Duodenal mucosa (tissue), 2 donors: Measurements from ENCODE around the gene ZKSCAN8.

ENCODE experiments used
- H3K27ac ChIP-seq: one replicate; pipeline ENCODE4 v1.7.0; 2013; ENCODE audit warnings: low read depth, low read length
- H3K27me3 ChIP-seq, 2 donors: one replicate each; pipeline ENCODE4 v1.7.0; 2013; ENCODE audit warnings: low read length in 2 of 2, control low read depth in 1 of 2; ENCODE audit not compliant: insufficient read depth in 2 of 2, control insufficient read depth in 1 of 2
- H3K36me3 ChIP-seq, 2 donors: one replicate each; pipeline ENCODE4 v1.7.0; 2013; ENCODE audit warnings: low read length in 2 of 2, control low read depth in 1 of 2; ENCODE audit not compliant: insufficient read depth in 2 of 2, control insufficient read depth in 1 of 2
- H3K4me1 ChIP-seq, 2 donors: one replicate each; pipeline ENCODE4 v1.7.0; 2013; ENCODE audit warnings: low read length in 2 of 2, control low read depth in 1 of 2; ENCODE audit not compliant: insufficient read depth in 2 of 2, control insufficient read depth in 1 of 2
- H3K4me3 ChIP-seq, 2 donors: one replicate each; pipeline ENCODE4 v1.7.0; 2013; ENCODE audit warnings: low read length in 2 of 2, low read depth in 1 of 2
- H3K9ac ChIP-seq, 2 donors: one replicate each; pipeline ENCODE4 v1.7.0; 2013; ENCODE audit warnings: low read length in 2 of 2, low read depth in 1 of 2
- H3K9me3 ChIP-seq, 2 donors: one replicate each; pipeline ENCODE4 v1.7.0; 2013; ENCODE audit warnings: low read length in 2 of 2, control low read depth in 1 of 2; ENCODE audit not compliant: control insufficient read depth in 1 of 2

ZKSCAN8 gene

GRCh38 chr6:28160233-28160632, 18.6 kb downstream of the ZKSCAN8 start:
- H3K4me1 ChIP-seq, result peaks cover 0 to 6% of the 10 kb centered on the region in 2 donors
- no peak overlapping the region for H3K4me3 ChIP-seq
- no peak overlapping the region for H3K9ac ChIP-seq
- H3K36me3 ChIP-seq, result peaks cover under 1 to 4% of the 10 kb centered on the region in 2 donors
- H3K27ac ChIP-seq, result no peak overlapping the region
- no peaks in the 10 kb centered on the region for H3K9me3 ChIP-seq
- H3K27me3 ChIP-seq, result no peaks in the 10 kb centered on the region

GRCh38 chr6:28161410-28162079, 19.9 kb downstream of the ZKSCAN8 start:
- Histone ChIP-seq H3K9ac (peak overlapping the region in 1 of 2 donors; percentile 53), H3K36me3 (peaks cover 0 to 3% of the 10 kb centered on the region in 2 donors), H3K4me1 (peaks cover 0 to 6% of the 10 kb centered on the region in 2 donors), H3K27ac (no peak overlapping the region), H3K9me3 (no peaks in the 10 kb centered on the region), H3K4me3 (peak overlapping the region; percentile 82 to 90), H3K27me3 (no peaks in the 10 kb centered on the region)

GRCh38 chr6:28165563-28165962, 23.9 kb downstream of the ZKSCAN8 start:
- Histone ChIP-seq H3K27me3 (no peaks in the 10 kb centered on the region), H3K36me3 (no peaks in the 10 kb centered on the region)

DNA sequence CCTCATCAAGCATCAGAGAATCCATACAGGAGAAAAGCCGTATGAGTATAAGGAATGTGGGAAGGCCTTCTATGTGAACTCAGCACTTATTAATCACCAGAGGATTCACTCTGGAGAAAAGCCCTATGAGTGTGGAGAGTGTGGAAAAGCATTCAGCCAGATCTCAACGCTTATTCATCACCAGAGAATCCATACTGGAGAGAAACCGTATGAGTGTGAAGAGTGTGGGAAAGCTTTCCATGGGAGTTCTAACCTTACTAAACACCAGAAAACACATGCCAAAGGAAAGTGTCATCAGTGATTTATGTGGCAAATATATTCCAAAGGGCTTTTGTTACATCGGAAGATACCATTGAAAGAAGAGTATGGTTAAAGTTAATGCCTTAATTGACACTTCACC, 25.4 kb downstream of the ZKSCAN8 start:
- H3K27ac ChIP-seq, result no peak overlapping the region
- no peaks in the 10 kb centered on the region for H3K9me3 ChIP-seq
- H3K9ac ChIP-seq, result no peak overlapping the region
- H3K27me3 ChIP-seq, result no peaks in the 10 kb centered on the region
- peaks cover 0 to 3% of the 10 kb centered on the region in 2 donors for H3K4me1 ChIP-seq
- no peaks in the 10 kb centered on the region for H3K36me3 ChIP-seq
- H3K4me3 ChIP-seq, result no peak overlapping the region

More at GRCh38 chr6:28165563-28165962, 23.9 kb downstream of the ZKSCAN8 start:
- H3K4me1 ChIP-seq, result peaks cover 0 to 6% of the 10 kb centered on the region in 2 donors
- no peak overlapping the region for H3K4me3 ChIP-seq
- H3K9ac ChIP-seq, result no peak overlapping the region
- H3K9me3 ChIP-seq, result no peaks in the 10 kb centered on the region
- no peak overlapping the region for H3K27ac ChIP-seq

GRCh38 chr6:28167926-28168325, 26.2 kb downstream of the ZKSCAN8 start:
- H3K9me3 ChIP-seq, result no peaks in the 10 kb centered on the region
- no peaks in the 10 kb centered on the region for H3K4me1 ChIP-seq
- no peaks in the 10 kb centered on the region for H3K27me3 ChIP-seq
- no peak overlapping the region for H3K4me3 ChIP-seq
- no peaks in the 10 kb centered on the region for H3K36me3 ChIP-seq
- H3K9ac ChIP-seq, result no peak overlapping the region
- no peak overlapping the region for H3K27ac ChIP-seq

GRCh38 chr6:28171271-28171670, 29.6 kb downstream of the ZKSCAN8 start:
- Histone ChIP-seq H3K27ac (no peak overlapping the region), H3K4me3 (no peak overlapping the region)

DNA sequence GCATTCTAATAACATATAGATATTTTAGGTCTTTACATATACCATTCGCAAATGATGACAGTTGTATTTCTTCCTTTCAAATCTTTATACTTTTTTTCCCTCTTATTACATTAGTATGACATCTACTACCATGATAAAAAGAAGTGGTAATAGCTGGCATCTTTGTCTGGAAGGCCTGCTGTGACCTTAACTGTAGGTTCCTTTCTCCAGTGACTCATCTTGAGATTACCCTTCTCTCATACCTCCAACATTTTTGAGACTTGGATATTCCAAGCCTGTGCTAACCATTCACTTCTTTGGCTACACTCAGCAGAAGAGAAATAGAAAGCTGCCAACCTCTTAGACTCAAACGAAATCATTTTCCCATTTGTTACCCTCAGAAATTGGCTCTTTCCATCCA, 30.3 kb downstream of the ZKSCAN8 start:
- Histone ChIP-seq H3K36me3 (no peaks in the 10 kb centered on the region), H3K9ac (no peak overlapping the region), H3K9me3 (no peaks in the 10 kb centered on the region), H3K4me1 (no peaks in the 10 kb centered on the region), H3K4me3 (no peak overlapping the region), H3K27ac (no peak overlapping the region), H3K27me3 (no peaks in the 10 kb centered on the region)

More at GRCh38 chr6:28171271-28171670, 29.6 kb downstream of the ZKSCAN8 start:
- H3K9ac ChIP-seq, result no peak overlapping the region
- no peaks in the 10 kb centered on the region for H3K9me3 ChIP-seq
- H3K4me1 ChIP-seq, result no peaks in the 10 kb centered on the region
- H3K27me3 ChIP-seq, result no peaks in the 10 kb centered on the region
- no peaks in the 10 kb centered on the region for H3K36me3 ChIP-seq

- Histone ChIP-seq H3K36me3 (no peaks in the 10 kb centered on the region), H3K4me3 (no peak overlapping the region), H3K9me3 (no peaks in the 10 kb centered on the region), H3K27ac (no peak overlapping the region), H3K4me1 (no peaks in the 10 kb centered on the region), H3K9ac (no peak overlapping the region), H3K27me3 (no peaks in the 10 kb centered on the region)
Measured at GRCh38 chr6:28176373-28176772, 34.7 kb downstream of the ZKSCAN8 start.

- Histone ChIP-seq H3K9ac (no peak overlapping the region), H3K27ac (no peak overlapping the region), H3K4me1 (no peaks in the 10 kb centered on the region), H3K4me3 (no peak overlapping the region), H3K36me3 (no peaks in the 10 kb centered on the region), H3K27me3 (no peaks in the 10 kb centered on the region), H3K9me3 (peaks cover 2% of the 10 kb centered on the region in 2 donors)
Measured at GRCh38 chr6:28182255-28182654, 40.6 kb downstream of the ZKSCAN8 start.

DNA sequence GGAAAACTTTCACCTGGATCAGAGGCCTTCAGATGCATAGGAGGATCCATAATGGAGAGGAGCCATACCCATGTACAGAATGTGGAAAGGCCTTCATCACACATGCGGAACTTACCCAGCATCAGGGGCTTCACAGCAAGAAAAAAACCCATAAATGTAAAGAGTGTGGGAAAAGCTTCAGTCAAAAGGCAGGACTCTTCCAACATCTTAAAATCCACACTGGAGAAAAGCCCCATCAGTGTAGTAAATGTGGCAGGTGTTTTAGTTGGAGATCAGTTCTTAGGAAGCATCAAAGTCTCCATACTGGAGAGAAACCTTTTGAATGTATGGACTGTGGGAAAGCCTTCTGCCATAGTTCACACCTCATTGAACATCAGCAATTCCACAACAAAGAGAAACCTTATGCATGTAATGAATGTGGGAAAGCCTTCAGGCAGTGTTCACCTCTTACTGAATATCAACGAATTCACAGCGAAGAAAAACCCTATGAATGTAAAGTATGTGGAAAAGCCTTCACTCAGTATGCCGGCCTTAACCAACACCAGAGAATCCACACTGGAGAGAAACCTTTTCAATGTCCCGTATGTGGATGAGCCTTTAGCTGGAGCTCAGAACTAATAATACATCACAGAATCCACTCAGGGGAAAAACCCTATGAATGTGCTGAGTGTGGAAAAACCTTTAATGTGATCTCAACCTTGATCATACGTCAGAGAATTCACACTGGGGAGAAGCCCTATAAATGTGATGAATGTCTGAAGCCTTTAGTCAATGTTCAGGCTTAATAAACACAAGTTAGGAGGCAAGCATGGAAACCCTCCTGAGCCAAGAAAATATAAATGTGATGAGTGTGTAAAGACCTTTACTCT, 46.7 kb downstream of the ZKSCAN8 start:
- Histone ChIP-seq H3K27ac (no peak overlapping the region), H3K36me3 (no peaks in the 10 kb centered on the region), H3K9me3 (peaks cover 31 to 36% of the 10 kb centered on the region in 2 donors), H3K4me3 (no peak overlapping the region), H3K4me1 (no peaks in the 10 kb centered on the region), H3K9ac (no peak overlapping the region), H3K27me3 (no peaks in the 10 kb centered on the region)
